Naive thymus-derived CD4-positive, alpha-beta T cell (primary cell): ENCODE measurements around the gene COA7. TPM values are rescaled to one million over a fixed set of nuclear protein-coding genes. Genes with fewer than 3 reads are reported as not detected.

ENCODE experiments used
- ATAC-seq: fragments of 150-1000 bp; cut with Tn5 transposase; 2 replicates; pipeline ENCODE4 v1.10.0; 2021; ENCODE audit warnings: mild to moderate bottlenecking, moderate library complexity
- CTCF ChIA-PET: fragments of 350-600 bp; sonication (Branson Sonifier 250); formaldehyde crosslinking; loops from one replicate; lab custom pipeline; 2021; ENCODE audit warnings: antibody characterized with exemption; lab: Charles Lee
- POLR2A ChIA-PET: fragments of 350-600 bp; sonication (Branson Sonifier 250); formaldehyde crosslinking; loops from one replicate; lab custom pipeline; 2021; ENCODE audit warnings: antibody characterized with exemption, inconsistent platforms; lab: Charles Lee
- DNase-seq, 9 donors: peaks; one replicate each; pipeline versions ENCODE4 v3.0.0 to v3.0.0-alpha.2; 2020 to 2022; ENCODE audit warnings: mixed read lengths in 1 of 9
- H3K27ac ChIP-seq: one replicate; pipeline ENCODE4 v1.7.0; 2013; ENCODE audit warnings: mild to moderate bottlenecking, low read depth, low read length, moderate library complexity
- H3K27me3 ChIP-seq, 2 donors: one replicate each; pipeline ENCODE4 v1.7.0; 2013; ENCODE audit warnings: low read length in 2 of 2, mild to moderate bottlenecking in 2 of 2, moderate library complexity in 2 of 2; ENCODE audit not compliant: control insufficient read depth in 2 of 2, insufficient read depth in 2 of 2
- H3K36me3 ChIP-seq, 3 experiments: 1 replicate in 2 of 3; 2 replicates in 1 of 3; pipeline ENCODE4 v1.7.0; 2013; ENCODE audit warnings: low read length in 3 of 3, mild to moderate bottlenecking in 3 of 3, moderate library complexity in 1 of 3; ENCODE audit not compliant: insufficient read depth in 3 of 3, control insufficient read depth in 2 of 3
- H3K4me1 ChIP-seq, 2 donors: one replicate each; pipeline ENCODE4 v1.7.0; 2013; ENCODE audit warnings: low read length in 2 of 2, mild to moderate bottlenecking in 2 of 2, moderate library complexity in 1 of 2; ENCODE audit not compliant: control insufficient read depth in 2 of 2, insufficient read depth in 2 of 2
- H3K4me3 ChIP-seq: 2 replicates; pipeline ENCODE4 v1.7.0; 2013; ENCODE audit warnings: mild to moderate bottlenecking, low read length
- H3K9me3 ChIP-seq, 3 experiments: 1 replicate in 2 of 3; 2 replicates in 1 of 3; pipeline ENCODE4 v1.7.0; 2013; ENCODE audit warnings: low read length in 3 of 3; ENCODE audit not compliant: control insufficient read depth in 2 of 3
- H3K27ac Mint-ChIP-seq, 9 donors: one replicate each; pipeline ENCODE4 v1.8.0; 2020 to 2022; ENCODE audit warnings: mixed read lengths in 9 of 9, mild to moderate bottlenecking in 8 of 9, moderate library complexity in 5 of 9, inconsistent platforms in 2 of 9
- H3K27me3 Mint-ChIP-seq, 5 donors: one replicate each; pipeline ENCODE4 v1.8.0; 2021 to 2022; ENCODE audit warnings: mixed read lengths in 5 of 5, mild to moderate bottlenecking in 1 of 5
- H3K36me3 Mint-ChIP-seq, 5 donors: one replicate each; pipeline ENCODE4 v1.8.0; 2020 to 2022; ENCODE audit warnings: mixed read lengths in 5 of 5, mild to moderate bottlenecking in 3 of 5, inconsistent platforms in 1 of 5
- H3K4me1 Mint-ChIP-seq, 7 donors: one replicate each; pipeline ENCODE4 v1.8.0; 2020 to 2022; ENCODE audit warnings: mixed read lengths in 7 of 7, mild to moderate bottlenecking in 3 of 7, inconsistent platforms in 1 of 7
- H3K4me3 Mint-ChIP-seq, 10 donors: one replicate each; pipeline ENCODE4 v1.8.0; 2020 to 2022; ENCODE audit warnings: mild to moderate bottlenecking in 10 of 10, mixed read lengths in 10 of 10, moderate library complexity in 6 of 10, inconsistent platforms in 2 of 10
- H3K9me3 Mint-ChIP-seq, 11 donors: one replicate each; pipeline ENCODE4 v1.8.0; 2020 to 2022; ENCODE audit warnings: mixed read lengths in 11 of 11, mild to moderate bottlenecking in 4 of 11, inconsistent platforms in 1 of 11, moderate library complexity in 1 of 11
- intact Hi-C, 2 donors: fragments of 100-400 bp; cut with micrococcal nuclease; formaldehyde crosslinking; loops; one replicate each; pipeline ENCODE4 v1.15.1; 2023
- polyA plus RNA-seq, 2 donors: library from polyadenylated mRNA; unstranded; fragments of 300-500 nt; fragmentation: Illumina TruSeq; gene quantifications; one replicate each; pipeline ENCODE4 v1.2.3, GENCODE V29; 2021
- total RNA-seq, 6 experiments: library from RNA in 5 of 6; stranded (reverse) in 5 of 6; gene quantifications; 1 replicate in 5 of 6; 2 replicates in 1 of 6; pipeline ENCODE4 v1.2.3 and lab custom pipeline; 2021 to 2026

Gene COA7
- total and polyA plus RNA-seq, 7 experiments from 2014 or later = 1.4 to 14.4 (median 3.0) TPM

DNA sequence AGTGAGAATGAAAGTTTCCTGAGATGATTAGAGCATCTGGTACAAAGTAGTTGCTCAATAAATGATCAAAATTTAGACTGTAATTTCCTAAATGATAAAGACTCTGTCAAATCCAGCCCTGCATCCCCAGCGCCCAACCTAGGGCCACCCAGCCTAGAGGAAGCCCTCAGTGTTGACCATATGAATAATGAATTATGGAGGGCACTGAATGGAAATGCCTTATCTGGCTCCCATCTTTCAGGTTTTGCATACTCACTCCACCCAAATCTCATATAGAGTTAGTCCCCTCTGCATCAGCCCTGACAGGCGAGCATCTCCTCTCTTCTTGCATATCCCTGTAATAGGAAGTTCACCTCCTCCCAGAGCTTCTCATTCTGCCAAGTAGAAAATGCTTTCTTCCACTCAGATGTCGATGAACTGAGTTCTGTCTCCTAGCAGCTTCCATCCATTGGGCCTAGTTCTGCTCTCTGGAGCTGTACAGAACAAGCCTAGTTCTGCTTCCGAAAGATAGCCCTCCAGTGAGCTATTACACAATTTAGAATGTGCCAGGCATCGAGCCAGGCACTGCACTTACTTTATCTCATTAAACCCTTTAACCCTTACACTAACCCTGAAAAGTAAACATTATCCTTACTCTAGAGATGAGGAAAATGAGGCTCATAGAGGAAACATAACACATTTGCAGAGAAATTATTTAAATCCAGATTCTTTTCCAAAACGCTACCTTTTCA, 20.9 kb downstream of the COA7 start:
- ChIA-PET POLR2A (interaction anchor here (1.1 kb wide), 1 partner anchor 42 kb away, joined by 3 read pairs; no protein-coding TSS in a partner anchor), CTCF (interaction anchor here (0.7 kb wide), 1 partner anchor 522 kb away, joined by 3 read pairs; no protein-coding TSS in a partner anchor)
- intact Hi-C loops = no loop called here
- Histone ChIP-seq H3K27me3 (no peaks in the 10 kb centered on the region), H3K4me3 (no peak overlapping the region), H3K9me3 (no peaks in the 10 kb centered on the region), H3K4me1 (no peaks in the 10 kb centered on the region), H3K36me3 (peaks cover 0 to 31% (median 10%) of the 10 kb centered on the region in 3 experiments), H3K27ac (no peak overlapping the region)
- H3K27me3 Mint-ChIP-seq = no peaks in the 10 kb centered on the region
- H3K27ac Mint-ChIP-seq = peak overlapping the region in 5 of 9 donors; percentile 5 to 57 (median 52)
- H3K9me3 Mint-ChIP-seq = no peaks in the 10 kb centered on the region
- H3K4me1 Mint-ChIP-seq = peaks cover 0 to 18% (median 4%) of the 10 kb centered on the region in 7 donors
- DNase-seq (no peak), ATAC-seq (no peak)
- H3K36me3 Mint-ChIP-seq = peaks cover 0 to 43% (median 7%) of the 10 kb centered on the region in 5 donors
- no peak overlapping the region for H3K4me3 Mint-ChIP-seq

GRCh38 chr1:52676249-52676903, 21.8 kb downstream of the COA7 start:
- Mint-ChIP-seq H3K9me3 (no peaks in the 10 kb centered on the region), H3K4me3 (no peak overlapping the region), H3K4me1 (peaks cover 0 to 18% (median 4%) of the 10 kb centered on the region in 7 donors), H3K27ac (peak overlapping the region in 2 of 9 donors; percentile 14 to 34), H3K27me3 (no peaks in the 10 kb centered on the region), H3K36me3 (peaks cover 0 to 43% (median 7%) of the 10 kb centered on the region in 5 donors)
- intact Hi-C loops = no loop called here
- ATAC-seq (no peak), DNase-seq (no peak)
- POLR2A ChIA-PET = no interaction called here
- CTCF ChIA-PET = interaction anchor here (0.7 kb wide), 1 partner anchor 521 kb away, joined by 3 read pairs; no protein-coding TSS in a partner anchor
- Histone ChIP-seq H3K36me3 (peaks cover 0 to 32% (median 10%) of the 10 kb centered on the region in 3 experiments), H3K4me1 (no peaks in the 10 kb centered on the region), H3K9me3 (no peaks in the 10 kb centered on the region), H3K4me3 (no peak overlapping the region), H3K27me3 (no peaks in the 10 kb centered on the region), H3K27ac (no peak overlapping the region)

DNA sequence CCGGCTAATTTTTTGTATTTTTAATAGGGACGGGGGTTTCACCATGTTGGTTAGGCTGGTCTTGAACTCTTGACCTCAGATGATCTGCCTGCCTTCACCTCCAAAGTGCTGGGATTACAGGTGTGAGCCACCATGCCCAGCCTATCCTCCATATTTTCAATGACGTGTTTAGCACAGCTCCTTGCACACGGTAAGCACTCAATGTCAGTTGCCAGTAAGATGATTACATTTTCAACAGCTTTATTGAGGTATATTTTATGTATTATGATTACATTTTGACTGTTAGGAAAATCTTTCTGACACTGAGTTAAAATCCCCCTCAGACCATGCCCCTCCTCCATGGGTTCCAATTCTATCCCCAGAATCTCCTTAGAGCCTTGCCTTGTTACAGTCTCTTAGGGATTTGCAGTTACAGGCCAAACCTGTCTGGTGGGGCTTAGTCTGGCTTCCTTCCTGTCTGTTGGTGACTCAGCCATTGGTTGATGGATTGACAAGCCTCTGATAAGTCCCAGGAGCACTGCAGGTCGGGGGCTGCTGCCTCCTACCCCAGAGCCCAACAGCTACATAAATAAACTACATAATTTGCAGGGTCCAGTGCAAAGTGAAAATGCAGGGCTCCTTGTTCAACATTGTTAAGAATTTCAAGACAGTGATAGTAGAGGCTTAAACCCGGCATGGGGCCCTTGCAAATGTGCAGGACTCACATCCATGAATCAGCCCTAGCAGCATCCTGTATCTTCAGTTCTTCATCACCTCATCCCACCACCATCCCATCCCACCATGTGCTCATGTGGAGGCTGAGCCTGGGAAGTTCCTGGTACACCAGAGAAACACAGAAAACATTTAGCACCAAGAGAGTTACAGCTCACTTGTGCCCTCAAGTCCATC, 23.4 kb downstream of the COA7 start:
- CTCF ChIA-PET = no interaction called here
- Histone ChIP-seq H3K4me3 (no peak overlapping the region), H3K4me1 (no peaks in the 10 kb centered on the region), H3K36me3 (peaks cover 0 to 38% (median 14%) of the 10 kb centered on the region in 3 experiments), H3K27me3 (no peaks in the 10 kb centered on the region), H3K27ac (no peak overlapping the region), H3K9me3 (no peaks in the 10 kb centered on the region)
- peaks cover 4 to 48% (median 10%) of the 10 kb centered on the region in 5 donors for H3K36me3 Mint-ChIP-seq
- peaks cover 0 to 18% (median 4%) of the 10 kb centered on the region in 7 donors for H3K4me1 Mint-ChIP-seq
- intact Hi-C loops = no loop called here
- ATAC-seq (no peak), DNase-seq (no peak)
- peak overlapping the region in 1 of 10 donors; percentile 28 for H3K4me3 Mint-ChIP-seq
- H3K27ac Mint-ChIP-seq = peak overlapping the region in 4 of 9 donors; percentile 55 to 67 (median 58)
- no peaks in the 10 kb centered on the region for H3K27me3 Mint-ChIP-seq
- POLR2A ChIA-PET = no interaction called here
- H3K9me3 Mint-ChIP-seq = no peaks in the 10 kb centered on the region

GRCh38 chr1:52673513-52673912, 24.6 kb downstream of the COA7 start:
- no peaks in the 10 kb centered on the region for H3K27me3 ChIP-seq
- H3K4me1 ChIP-seq = no peaks in the 10 kb centered on the region
- ChIA-PET CTCF (interaction anchor here (0.6 kb wide), 1 partner anchor 23 kb away, joined by 3 read pairs; no protein-coding TSS in a partner anchor), POLR2A (no interaction called here)
- no peak overlapping the region for H3K4me3 Mint-ChIP-seq
- ATAC-seq = no peak
- no peaks in the 10 kb centered on the region for H3K9me3 ChIP-seq
- DNase-seq = no peak
- H3K36me3 Mint-ChIP-seq = peaks cover 4 to 56% (median 15%) of the 10 kb centered on the region in 5 donors
- H3K4me1 Mint-ChIP-seq = peaks cover 0 to 18% (median 4%) of the 10 kb centered on the region in 7 donors
- H3K9me3 Mint-ChIP-seq = no peaks in the 10 kb centered on the region
- H3K27ac Mint-ChIP-seq = peak overlapping the region in 3 of 9 donors; percentile 36 to 83 (median 46)
- H3K27ac ChIP-seq = no peak overlapping the region
- H3K36me3 ChIP-seq = peaks cover 0 to 50% (median 24%) of the 10 kb centered on the region in 3 experiments
- no peaks in the 10 kb centered on the region for H3K27me3 Mint-ChIP-seq
- intact Hi-C loops = no loop called here
- no peak overlapping the region for H3K4me3 ChIP-seq

- H3K9me3 ChIP-seq = no peaks in the 10 kb centered on the region
- H3K4me1 ChIP-seq = no peaks in the 10 kb centered on the region
- CTCF ChIA-PET = interaction anchor here (0.6 kb wide), 1 partner anchor 23 kb away, joined by 3 read pairs; no protein-coding TSS in a partner anchor
- H3K36me3 ChIP-seq = peaks cover 0 to 56% (median 24%) of the 10 kb centered on the region in 3 experiments
- Mint-ChIP-seq H3K4me3 (no peak overlapping the region), H3K27me3 (no peaks in the 10 kb centered on the region), H3K9me3 (no peaks in the 10 kb centered on the region), H3K36me3 (peaks cover 4 to 62% (median 15%) of the 10 kb centered on the region in 5 donors), H3K4me1 (peaks cover 0 to 18% (median 4%) of the 10 kb centered on the region in 7 donors), H3K27ac (peak overlapping the region in 2 of 9 donors; percentile 9 to 83)
- ATAC-seq (no peak), DNase-seq (no peak)
- POLR2A ChIA-PET = no interaction called here
- H3K27ac ChIP-seq = no peak overlapping the region
- intact Hi-C loops = no loop called here
- H3K27me3 ChIP-seq = no peaks in the 10 kb centered on the region
- no peak overlapping the region for H3K4me3 ChIP-seq
These were observed 25.2 kb downstream of the COA7 start for GRCh38 chr1:52672946-52673345.

GRCh38 chr1:52670604-52671003, 27.5 kb downstream of the COA7 start:
- H3K4me3 Mint-ChIP-seq = no peak overlapping the region
- H3K4me1 Mint-ChIP-seq = peaks cover 0 to 20% (median 10%) of the 10 kb centered on the region in 7 donors
- ChIA-PET CTCF (no interaction called here), POLR2A (no interaction called here)
- ATAC-seq (no peak), DNase-seq (no peak)
- H3K4me1 ChIP-seq = no peaks in the 10 kb centered on the region
- intact Hi-C loops = no loop called here
- H3K27me3 ChIP-seq = no peaks in the 10 kb centered on the region
- H3K36me3 ChIP-seq = peaks cover 0 to 47% (median 26%) of the 10 kb centered on the region in 3 experiments
- H3K27ac ChIP-seq = no peak overlapping the region
- H3K36me3 Mint-ChIP-seq = peaks cover 8 to 54% (median 18%) of the 10 kb centered on the region in 5 donors
- H3K27me3 Mint-ChIP-seq = no peaks in the 10 kb centered on the region
- no peaks in the 10 kb centered on the region for H3K9me3 ChIP-seq
- no peaks in the 10 kb centered on the region for H3K9me3 Mint-ChIP-seq
- H3K27ac Mint-ChIP-seq = no peak overlapping the region
- no peak overlapping the region for H3K4me3 ChIP-seq
